Activated naive CD4-positive, alpha-beta T cell treated with anti-CD3 and anti-CD28 coated beads for 36 hours (primary cell): ENCODE data around the gene TBC1D10A. TPM values are rescaled to one million over a fixed set of nuclear protein-coding genes. Genes with fewer than 3 reads are reported as not detected.

Source experiments
- CTCF ChIA-PET: fragments of 350-600 bp; sonication (Branson Sonifier 250); formaldehyde crosslinking; loops from one replicate; lab custom pipeline; 2021; ENCODE audit warnings: antibody characterized with exemption; lab: Charles Lee
- DNase-seq: peaks from one replicate; pipeline ENCODE4 v3.0.0-alpha.2; 2020
- H3K27ac Mint-ChIP-seq: one replicate; pipeline ENCODE4 v1.8.0; 2021; ENCODE audit warnings: mild to moderate bottlenecking, mixed read lengths
- H3K27me3 Mint-ChIP-seq: one replicate; pipeline ENCODE4 v1.8.0; 2021; ENCODE audit warnings: low read depth, mixed read lengths
- H3K36me3 Mint-ChIP-seq: one replicate; pipeline ENCODE4 v1.8.0; 2021; ENCODE audit warnings: low read depth, mixed read lengths
- H3K4me1 Mint-ChIP-seq: one replicate; pipeline ENCODE4 v1.8.0; 2021; ENCODE audit warnings: low read depth, mixed read lengths
- H3K4me3 Mint-ChIP-seq: one replicate; pipeline ENCODE4 v1.8.0; 2021; ENCODE audit warnings: mild to moderate bottlenecking, moderate library complexity, mixed read lengths
- H3K9me3 Mint-ChIP-seq: one replicate; pipeline ENCODE4 v1.8.0; 2021; ENCODE audit warnings: mixed read lengths
- intact Hi-C: fragments of 100-400 bp; cut with micrococcal nuclease; formaldehyde crosslinking; loops from one replicate; pipeline ENCODE4 v1.15.1; 2023
- total RNA-seq, 2 experiments: library from RNA; stranded (reverse); gene quantifications; one replicate each; pipeline ENCODE4 v1.2.3, GENCODE V29; 2021

Gene TBC1D10A, protein sequence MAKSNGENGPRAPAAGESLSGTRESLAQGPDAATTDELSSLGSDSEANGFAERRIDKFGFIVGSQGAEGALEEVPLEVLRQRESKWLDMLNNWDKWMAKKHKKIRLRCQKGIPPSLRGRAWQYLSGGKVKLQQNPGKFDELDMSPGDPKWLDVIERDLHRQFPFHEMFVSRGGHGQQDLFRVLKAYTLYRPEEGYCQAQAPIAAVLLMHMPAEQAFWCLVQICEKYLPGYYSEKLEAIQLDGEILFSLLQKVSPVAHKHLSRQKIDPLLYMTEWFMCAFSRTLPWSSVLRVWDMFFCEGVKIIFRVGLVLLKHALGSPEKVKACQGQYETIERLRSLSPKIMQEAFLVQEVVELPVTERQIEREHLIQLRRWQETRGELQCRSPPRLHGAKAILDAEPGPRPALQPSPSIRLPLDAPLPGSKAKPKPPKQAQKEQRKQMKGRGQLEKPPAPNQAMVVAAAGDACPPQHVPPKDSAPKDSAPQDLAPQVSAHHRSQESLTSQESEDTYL
- total RNA-seq = 10 to 100 TPM; 19.4 to 21.4 TPM

DNA sequence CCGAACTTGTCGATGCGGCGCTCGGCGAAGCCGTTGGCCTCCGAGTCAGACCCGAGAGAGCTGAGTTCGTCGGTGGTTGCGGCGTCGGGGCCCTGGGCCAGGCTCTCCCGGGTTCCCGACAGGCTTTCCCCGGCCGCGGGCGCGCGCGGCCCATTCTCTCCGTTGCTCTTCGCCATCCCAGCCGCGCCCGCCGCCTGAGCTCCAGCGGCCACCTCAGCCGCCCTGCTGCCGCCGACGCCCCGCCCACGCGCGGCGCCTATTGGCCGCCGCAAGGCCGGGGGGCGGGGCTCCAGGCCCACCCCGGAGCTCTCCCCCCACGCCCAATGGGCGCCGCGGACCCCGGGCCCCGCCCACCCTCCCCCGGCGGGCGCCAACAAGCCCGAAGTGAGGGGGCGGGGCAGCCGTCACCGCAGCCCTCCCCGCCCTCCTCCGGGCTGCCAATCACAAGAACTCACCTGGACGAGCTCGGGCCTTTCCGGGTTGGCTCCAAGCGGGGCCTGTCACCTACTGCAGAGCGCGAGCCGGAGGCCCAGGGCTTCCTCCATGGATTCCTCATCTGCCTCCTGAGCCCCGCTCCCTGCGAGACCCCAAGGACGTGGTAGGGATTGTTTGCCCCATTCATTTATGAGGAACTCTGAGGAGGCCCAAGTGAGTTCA is at the start of gene TBC1D10A:
Gene TBC1D10A (minus strand): TSS at position 236 of the 657 bp plus-strand sequence. CDS start 60 bp downstream, at position 176.
- Mint-ChIP-seq H3K36me3 (peaks cover 9% of the 10 kb centered on the region), H3K27ac (peak within 1 kb of the TSS; percentile 73), H3K27me3 (no peaks in the 10 kb centered on the region), H3K4me3 (peak within 1 kb of the TSS; percentile 82), H3K4me1 (peaks cover 46% of the 10 kb centered on the region), H3K9me3 (no peaks in the 10 kb centered on the region)
- CTCF ChIA-PET = interaction anchor here (0.7 to 2.6 kb wide), 2 partner anchors 38 to 72 kb away, joined by 3 to 19 read pairs; partner anchors contain the start of gene CASTOR1
- peak; percentile 95 for DNase-seq
- intact Hi-C loops = loop anchor here (1.0 to 2.0 kb wide), 5 partner anchors 20 to 98 kb away; partner anchors contain the start of genes CASTOR1, MTFP1 and SF3A1

- H3K27ac Mint-ChIP-seq = no peak overlapping the region
- H3K4me3 Mint-ChIP-seq = no peak overlapping the region
These were observed 48.6 kb upstream of the TBC1D10A start for GRCh38 chr22:30375312-30375849.

GRCh38 chr22:30373331-30374325 is 46.9 kb upstream of the TBC1D10A start:
- no peaks in the 10 kb centered on the region for H3K36me3 Mint-ChIP-seq
- no peaks in the 10 kb centered on the region for H3K27me3 Mint-ChIP-seq
- CTCF ChIA-PET = interaction anchor here (0.6 to 1.6 kb wide), 2 partner anchors 15 to 17 kb away, joined by 3 read pairs; no protein-coding TSS in a partner anchor
- H3K9me3 Mint-ChIP-seq = no peaks in the 10 kb centered on the region
- DNase-seq = no peak
- intact Hi-C loops = no loop called here
- H3K27ac Mint-ChIP-seq = no peak overlapping the region
- no peak overlapping the region for H3K4me3 Mint-ChIP-seq
- H3K4me1 Mint-ChIP-seq = no peaks in the 10 kb centered on the region

More at GRCh38 chr22:30375312-30375849, 48.6 kb upstream of the TBC1D10A start:
- no peak for DNase-seq
- Mint-ChIP-seq H3K36me3 (no peaks in the 10 kb centered on the region), H3K4me1 (no peaks in the 10 kb centered on the region), H3K27me3 (no peaks in the 10 kb centered on the region), H3K9me3 (no peaks in the 10 kb centered on the region)
- intact Hi-C loops = no loop called here
- CTCF ChIA-PET = interaction anchor here (0.5 to 1.6 kb wide), 3 partner anchors 11 to 714 kb away, joined by 3 to 4 read pairs (median 3); no protein-coding TSS in a partner anchor

- no peak overlapping the region for H3K27ac Mint-ChIP-seq
- no peaks in the 10 kb centered on the region for H3K9me3 Mint-ChIP-seq
- H3K4me1 Mint-ChIP-seq = no peaks in the 10 kb centered on the region
- CTCF ChIA-PET = no interaction called here
- no peaks in the 10 kb centered on the region for H3K27me3 Mint-ChIP-seq
- H3K4me3 Mint-ChIP-seq = no peak overlapping the region
- intact Hi-C loops = no loop called here
- no peaks in the 10 kb centered on the region for H3K36me3 Mint-ChIP-seq
- no peak for DNase-seq
These were observed 46.2 kb upstream of the TBC1D10A start for GRCh38 chr22:30372915-30373314.

- H3K36me3 Mint-ChIP-seq = no peaks in the 10 kb centered on the region
- CTCF ChIA-PET = interaction anchor here (1.8 kb wide), 1 partner anchor 84 kb away, joined by 6 read pairs; no protein-coding TSS in a partner anchor
- no peak overlapping the region for H3K27ac Mint-ChIP-seq
- H3K9me3 Mint-ChIP-seq = no peaks in the 10 kb centered on the region
- intact Hi-C loops = no loop called here
- H3K27me3 Mint-ChIP-seq = no peaks in the 10 kb centered on the region
- DNase-seq = no peak
- no peak overlapping the region for H3K4me3 Mint-ChIP-seq
- H3K4me1 Mint-ChIP-seq = no peaks in the 10 kb centered on the region
These were observed 45.2 kb upstream of the TBC1D10A start for GRCh38 chr22:30371981-30372380.

- DNase-seq = no peak
- Mint-ChIP-seq H3K9me3 (no peaks in the 10 kb centered on the region), H3K4me1 (no peaks in the 10 kb centered on the region), H3K36me3 (peaks cover 2% of the 10 kb centered on the region), H3K27me3 (no peaks in the 10 kb centered on the region), H3K4me3 (no peak overlapping the region), H3K27ac (no peak overlapping the region)
- intact Hi-C loops = no loop called here
- CTCF ChIA-PET = interaction anchor here (1.8 kb wide), 1 partner anchor 84 kb away, joined by 6 read pairs; no protein-coding TSS in a partner anchor
These were observed 44.6 kb upstream of the TBC1D10A start for GRCh38 chr22:30371321-30371720.

GRCh38 chr22:30370641-30371230 is 44.0 kb upstream of the TBC1D10A start:
- peaks cover 3% of the 10 kb centered on the region for H3K36me3 Mint-ChIP-seq
- H3K9me3 Mint-ChIP-seq = no peaks in the 10 kb centered on the region
- H3K27ac Mint-ChIP-seq = no peak overlapping the region
- CTCF ChIA-PET = interaction anchor here (1.8 kb wide), 1 partner anchor 83 kb away, joined by 6 read pairs; no protein-coding TSS in a partner anchor
- no peaks in the 10 kb centered on the region for H3K4me1 Mint-ChIP-seq
- no peaks in the 10 kb centered on the region for H3K27me3 Mint-ChIP-seq
- no peak overlapping the region for H3K4me3 Mint-ChIP-seq
- intact Hi-C loops = no loop called here
- no peak for DNase-seq

DNA sequence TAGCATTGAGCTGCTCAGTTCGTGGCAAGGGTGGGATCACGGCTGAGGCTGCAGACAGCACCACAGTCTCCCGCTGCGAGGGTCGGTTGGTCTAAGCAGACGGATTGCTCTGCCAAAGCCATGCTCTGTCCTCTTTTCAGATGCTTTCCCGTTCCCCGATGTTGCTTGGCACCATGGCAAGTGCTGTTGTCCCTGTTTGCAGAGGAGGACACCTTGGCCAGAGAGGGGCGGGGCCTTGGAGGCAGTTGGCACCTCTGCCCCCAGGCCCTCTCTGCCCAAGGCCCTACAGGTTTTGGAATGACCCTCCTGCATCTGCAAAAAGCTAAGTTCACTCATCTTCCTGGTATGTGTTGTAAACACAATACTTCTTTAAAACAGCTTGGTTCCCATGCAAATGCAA is 41.7 kb upstream of the TBC1D10A start:
- H3K9me3 Mint-ChIP-seq = no peaks in the 10 kb centered on the region
- no peak for DNase-seq
- no peak overlapping the region for H3K4me3 Mint-ChIP-seq
- CTCF ChIA-PET = interaction anchor here (0.6 to 4.8 kb wide), 3 partner anchors 13 to 80 kb away, joined by 4 to 22 read pairs (median 4); no protein-coding TSS in a partner anchor
- intact Hi-C loops = no loop called here
- H3K27me3 Mint-ChIP-seq = no peaks in the 10 kb centered on the region
- H3K27ac Mint-ChIP-seq = no peak overlapping the region
- no peaks in the 10 kb centered on the region for H3K4me1 Mint-ChIP-seq
- H3K36me3 Mint-ChIP-seq = peaks cover 3% of the 10 kb centered on the region

GRCh38 chr22:30365891-30366290 is 39.1 kb upstream of the TBC1D10A start:
- no peak for DNase-seq
- no peaks in the 10 kb centered on the region for H3K9me3 Mint-ChIP-seq
- no peaks in the 10 kb centered on the region for H3K4me1 Mint-ChIP-seq
- CTCF ChIA-PET = interaction anchor here (4.8 kb wide), 1 partner anchor 78 kb away, joined by 22 read pairs; no protein-coding TSS in a partner anchor
- intact Hi-C loops = no loop called here
- H3K27ac Mint-ChIP-seq = no peak overlapping the region
- peaks cover 3% of the 10 kb centered on the region for H3K36me3 Mint-ChIP-seq
- no peak overlapping the region for H3K4me3 Mint-ChIP-seq
- H3K27me3 Mint-ChIP-seq = no peaks in the 10 kb centered on the region

- CTCF ChIA-PET = interaction anchor here (2.8 kb wide), 1 partner anchor 75 kb away, joined by 13 read pairs; no protein-coding TSS in a partner anchor
- H3K36me3 Mint-ChIP-seq = peaks cover 3% of the 10 kb centered on the region
- peaks cover 4% of the 10 kb centered on the region for H3K4me1 Mint-ChIP-seq
- no peak for DNase-seq
- no peak overlapping the region for H3K4me3 Mint-ChIP-seq
- no peaks in the 10 kb centered on the region for H3K9me3 Mint-ChIP-seq
- intact Hi-C loops = no loop called here
- H3K27ac Mint-ChIP-seq = no peak overlapping the region
- H3K27me3 Mint-ChIP-seq = no peaks in the 10 kb centered on the region
These were observed 36.0 kb upstream of the TBC1D10A start for GRCh38 chr22:30362651-30363281.
